Measurements from ENCODE around the gene VARS1.

VARS1 gene

GRCh38 chr6:31792761-31793171 is 2.8 kb downstream of the VARS1 start:
- DNase-seq, result no peak

- no peak for DNase-seq
Observed at GRCh38 chr6:31792090-31792374, 3.5 kb downstream of the VARS1 start.

- no peak for DNase-seq
Observed at GRCh38 chr6:31791324-31792089, 4.0 kb downstream of the VARS1 start.

- DNase-seq, result no peak
Observed at GRCh38 chr6:31785475-31785874, 10.1 kb downstream of the VARS1 start.

- DNase-seq, result no peak
Observed at GRCh38 chr6:31784098-31784925, 11.2 kb downstream of the VARS1 start.

- DNase-seq, result no peak
Observed at GRCh38 chr6:31782126-31782855, 13.3 kb downstream of the VARS1 start.

DNA sequence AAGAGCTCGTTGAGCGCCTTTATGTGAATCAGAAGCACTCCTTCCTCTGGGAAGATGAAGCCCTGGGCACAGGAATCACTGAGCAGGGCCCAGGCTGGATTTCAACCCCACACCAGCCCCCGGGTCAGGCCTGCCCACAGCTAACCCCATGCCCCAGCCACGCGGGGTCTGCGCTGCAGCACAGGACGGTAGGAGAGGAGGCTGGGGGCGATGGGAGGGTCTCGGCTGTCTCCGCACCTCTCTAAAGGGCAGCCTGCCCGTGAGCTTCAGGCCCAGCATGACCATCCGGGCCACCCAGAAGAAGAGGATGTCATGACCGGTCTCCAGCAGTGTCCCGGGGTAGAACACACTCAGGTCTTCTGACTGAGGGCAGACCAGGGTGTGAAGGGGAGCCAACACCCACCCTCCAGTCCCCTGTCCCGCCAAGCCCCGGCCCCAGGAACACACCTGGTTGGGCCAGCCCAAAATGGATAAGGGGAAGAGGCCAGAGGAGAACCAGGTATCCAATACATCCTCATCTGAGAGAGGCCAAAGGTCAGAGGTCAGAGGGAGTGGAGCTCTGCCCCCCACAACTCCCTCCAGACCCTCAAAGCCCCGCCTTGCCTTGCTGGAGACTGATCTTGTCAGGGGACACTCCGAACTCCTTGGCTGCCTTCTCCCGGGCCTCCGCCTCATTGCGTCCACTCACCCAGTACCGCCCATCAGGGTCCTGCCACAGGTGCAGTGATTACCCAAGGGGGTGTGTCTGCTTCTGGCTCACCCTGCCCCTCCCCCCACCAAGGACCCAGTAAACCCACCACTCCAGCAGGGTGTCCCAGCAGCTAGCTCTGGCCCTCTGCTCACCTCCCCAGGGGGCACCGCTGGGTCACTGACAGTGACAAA is 14.1 kb downstream of the VARS1 start:
- DNase-seq, result no peak

GRCh38 chr6:31780507-31781243 is 14.9 kb downstream of the VARS1 start:
- no peak for DNase-seq

GRCh38 chr6:31779908-31780307 is 15.6 kb downstream of the VARS1 start:
- no peak for DNase-seq

DNA sequence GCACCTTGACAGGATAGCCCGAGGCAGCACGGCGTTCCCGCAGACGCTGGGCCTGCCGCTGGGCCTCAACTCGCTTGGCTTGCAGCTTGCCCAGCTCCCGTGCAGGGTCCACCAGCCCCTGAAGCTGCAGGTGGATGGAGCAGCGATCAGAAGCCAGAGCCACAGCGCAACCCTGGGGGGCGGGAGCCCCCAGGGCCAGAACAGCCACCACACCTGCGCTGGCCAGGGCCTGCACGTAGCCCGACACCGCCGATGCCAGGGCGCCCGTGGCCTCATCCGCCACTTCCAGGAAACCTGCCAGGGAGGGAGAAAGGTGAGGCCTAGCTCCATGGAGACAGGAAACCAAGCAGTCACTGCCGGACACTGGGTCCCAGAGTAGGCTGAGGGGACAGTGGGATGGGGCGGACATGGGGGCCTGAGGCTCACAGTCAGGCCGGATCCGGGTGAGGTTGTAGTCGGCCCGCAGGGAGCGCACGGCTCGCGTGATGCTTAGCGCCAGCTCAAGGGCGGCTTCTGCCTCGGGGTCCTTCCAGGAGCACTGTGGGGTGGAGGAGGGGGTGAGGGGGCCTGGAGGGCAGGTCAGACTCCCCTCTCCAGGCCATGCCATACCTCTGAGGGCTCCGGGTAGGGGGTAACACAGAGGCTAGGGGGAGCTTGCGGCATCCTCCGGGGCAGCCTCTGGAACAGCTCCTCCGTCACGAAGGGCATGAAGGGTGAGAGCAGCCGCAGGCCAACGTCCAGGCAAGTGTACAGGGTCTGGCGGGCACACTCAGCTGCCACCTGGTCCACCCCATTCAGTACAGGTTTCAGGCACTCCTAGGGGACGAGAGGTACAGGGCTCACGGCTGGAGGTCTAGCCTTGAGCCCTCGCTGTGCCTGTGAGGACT is 16.3 kb downstream of the VARS1 start:
- no peak for DNase-seq

GRCh38 chr6:31778193-31778592 is 17.4 kb downstream of the VARS1 start:
- no peak for DNase-seq

DNA sequence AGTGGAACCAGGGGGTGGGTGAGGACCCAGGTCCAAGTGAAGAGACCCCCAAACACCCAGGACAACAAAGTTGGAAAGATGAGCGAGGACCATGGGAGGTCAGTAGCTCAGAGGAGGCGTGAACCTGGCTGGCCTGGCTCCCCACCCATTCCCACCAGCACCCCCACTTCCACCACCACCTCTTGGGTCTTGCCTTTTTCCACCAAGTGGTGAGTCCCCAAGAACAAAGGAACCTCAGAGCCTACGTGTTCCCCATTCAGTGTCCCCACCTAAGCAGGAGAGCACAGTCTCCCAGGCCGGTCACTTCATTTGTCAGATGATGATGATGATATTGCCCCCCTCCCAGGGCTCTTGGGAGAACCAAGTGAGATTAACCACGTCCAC is 17.9 kb downstream of the VARS1 start:
- no peak for DNase-seq

DNA sequence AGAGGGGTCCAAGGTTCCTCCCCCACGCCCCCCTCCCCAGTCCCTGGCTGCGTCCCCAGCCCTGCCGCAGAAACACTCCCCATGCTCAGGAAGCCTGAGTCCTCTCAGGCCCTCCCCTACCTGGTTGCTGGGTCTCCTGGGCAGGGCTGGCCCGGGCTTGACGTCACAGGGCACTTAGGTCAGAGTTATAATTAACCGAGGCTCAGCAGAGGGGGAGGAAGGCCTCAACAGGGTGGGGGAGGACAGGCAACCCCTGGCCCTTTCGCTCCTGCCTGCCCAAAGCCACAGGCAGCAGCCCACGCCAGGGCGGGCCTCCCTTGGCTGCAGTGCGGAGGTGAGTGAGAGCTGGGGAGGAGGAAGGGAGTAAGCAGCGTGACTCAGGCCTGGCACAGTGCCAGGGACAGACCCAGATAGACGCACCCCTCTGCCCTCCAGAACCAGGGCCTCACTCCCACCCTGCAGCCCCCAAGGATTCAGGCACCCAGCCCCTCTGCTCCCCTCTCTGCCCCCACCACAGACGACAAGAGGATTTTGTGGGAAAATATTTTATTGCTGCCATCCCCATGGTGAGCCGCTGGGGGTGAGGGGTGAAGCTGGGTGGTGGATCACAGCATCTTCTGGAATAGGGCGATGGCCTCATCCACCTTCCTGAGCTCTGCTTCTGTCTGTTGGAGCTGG is 18.4 kb downstream of the VARS1 start, which contains the start of gene VWA7:
Gene VWA7 (minus strand): TSS at position 340 of the 678 bp plus-strand sequence. CDS start 549 bp downstream, outside the sequence.
- DNase-seq, result peak; percentile 51

- no peak for DNase-seq
Observed at GRCh38 chr6:31776485-31776988, 19.0 kb downstream of the VARS1 start.

GRCh38 chr6:31775633-31776484 is 19.7 kb downstream of the VARS1 start:
- DNase-seq, result no peak

DNA sequence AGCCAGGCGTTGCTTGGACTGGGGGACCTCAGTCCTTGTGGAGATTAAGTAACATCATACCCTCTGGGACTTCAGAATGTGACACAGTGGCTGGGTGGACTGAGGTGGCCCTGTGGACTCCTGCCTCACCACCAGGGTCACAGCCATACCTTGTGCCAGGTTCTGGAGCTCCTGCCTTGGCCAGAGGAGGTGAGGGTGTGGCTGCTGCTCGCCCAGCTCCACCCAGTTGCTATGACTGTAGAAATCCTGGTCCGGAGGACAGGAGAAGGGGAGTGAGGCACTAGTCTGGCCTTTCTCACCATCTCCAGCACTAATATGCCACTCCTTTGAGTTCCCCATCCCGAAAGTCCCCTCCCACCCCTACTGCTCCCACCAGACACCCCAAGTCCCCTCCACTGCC is 20.4 kb downstream of the VARS1 start:
- no peak for DNase-seq

- DNase-seq, result no peak
Observed at GRCh38 chr6:31771992-31772358, 23.6 kb downstream of the VARS1 start.

- no peak for DNase-seq
Observed at GRCh38 chr6:31770860-31771259, 24.7 kb downstream of the VARS1 start.

All from SHP77 treated with DMSO at 0.1 percent for 48 hours (cell line).